Measurements from ENCODE around the gene MACO1.
"Not testable (repeated sequence)": the region's sequence is repeated elsewhere in the genome, so short reads cannot be mapped to it uniquely, and the experiment has no call there.

Gene MACO1

GRCh38 chr1:25500694-25501093 lies 70.0 kb downstream of the MACO1 start:
- no peak for DNase-seq

DNA sequence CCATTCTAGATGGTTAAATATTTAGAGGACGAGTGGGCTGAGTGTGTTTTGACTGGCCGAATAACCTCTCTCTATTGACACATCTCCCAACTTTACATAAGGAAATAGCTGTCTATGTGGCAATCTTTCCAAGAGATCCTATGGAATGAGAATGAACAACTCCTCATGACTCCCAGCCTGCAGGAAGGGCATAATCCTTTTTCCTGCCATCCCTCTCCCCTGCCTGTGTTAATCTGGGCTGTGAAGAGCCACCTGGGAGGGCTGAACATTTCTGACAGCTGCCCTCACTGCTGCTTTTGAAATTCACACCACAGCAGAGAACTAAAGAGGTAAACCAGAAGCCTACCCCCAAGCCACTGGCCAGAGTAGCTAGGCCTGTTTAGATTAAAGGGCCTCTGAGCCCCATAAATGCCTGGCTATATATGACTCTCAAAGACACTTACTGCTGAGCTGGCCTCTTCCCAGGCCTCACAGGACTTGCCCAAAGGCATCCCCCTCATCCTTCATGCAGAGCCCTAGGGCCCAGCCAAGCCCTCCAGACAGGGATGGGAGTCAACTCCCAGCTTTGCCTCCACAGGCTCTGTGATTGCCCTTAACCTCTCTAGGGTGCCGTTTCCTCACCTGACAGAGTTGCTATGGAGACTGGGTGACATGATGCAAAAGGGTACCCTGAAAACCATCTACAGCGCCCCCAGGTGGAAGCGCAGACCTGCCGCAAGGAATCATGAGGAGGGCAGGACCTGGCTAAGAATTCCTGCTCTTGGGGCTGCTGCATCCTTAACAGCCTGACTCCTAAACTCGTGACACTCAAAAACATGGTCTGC lies 70.8 kb downstream of the MACO1 start:
- no peak for DNase-seq

GRCh38 chr1:25502957-25503356 lies 72.3 kb downstream of the MACO1 start:
- no peak for DNase-seq

DNA sequence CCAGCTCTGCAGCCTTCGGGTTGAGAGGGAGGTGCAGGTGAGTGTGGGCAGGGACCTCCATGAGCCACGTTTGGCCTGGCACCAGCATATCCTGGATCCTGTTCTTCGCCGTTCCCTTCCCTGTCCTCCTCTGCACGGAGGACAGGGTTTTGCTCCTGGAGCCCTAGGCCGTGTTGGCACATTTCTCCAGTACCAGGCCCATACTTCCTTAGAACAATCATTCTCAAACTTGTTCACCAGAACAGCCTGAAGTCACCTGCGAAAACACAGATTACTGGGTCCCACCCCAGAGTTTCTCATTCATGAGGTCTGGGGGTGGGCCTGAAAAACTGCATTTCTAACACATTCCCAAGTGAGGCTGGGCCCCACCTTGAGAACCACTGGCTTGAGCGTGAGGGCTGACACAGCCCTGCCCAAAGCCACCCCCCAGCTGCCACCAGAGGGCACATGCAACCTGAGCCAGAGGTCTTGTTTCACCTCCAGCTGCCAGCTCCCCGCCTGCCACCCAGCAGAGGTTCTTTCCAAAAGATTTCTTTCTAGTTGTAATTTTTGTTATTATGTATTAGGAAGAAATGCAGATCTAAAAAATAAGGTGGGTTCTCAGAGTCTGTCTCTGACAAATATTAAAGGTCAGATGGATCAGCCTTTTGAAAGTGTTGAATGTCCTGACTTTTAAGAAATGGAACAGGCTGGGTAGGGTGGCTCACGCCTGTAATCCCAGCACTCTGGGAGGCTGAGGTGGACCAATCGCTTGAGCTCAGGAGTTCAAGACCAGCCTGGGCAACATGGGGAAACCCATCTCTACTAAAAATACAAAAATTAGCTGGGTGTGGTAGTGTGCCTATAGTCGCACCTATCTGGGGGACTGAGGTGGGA lies 73.1 kb downstream of the MACO1 start:
- DNase-seq = peak; percentile 58

GRCh38 chr1:25504706-25505595 lies 74.3 kb downstream of the MACO1 start:
- DNase-seq = no peak

GRCh38 chr1:25505656-25506385 lies 75.1 kb downstream of the MACO1 start:
- no peak for DNase-seq

GRCh38 chr1:25506566-25507463 lies 76.1 kb downstream of the MACO1 start:
- not testable (repeated sequence) for DNase-seq

DNA sequence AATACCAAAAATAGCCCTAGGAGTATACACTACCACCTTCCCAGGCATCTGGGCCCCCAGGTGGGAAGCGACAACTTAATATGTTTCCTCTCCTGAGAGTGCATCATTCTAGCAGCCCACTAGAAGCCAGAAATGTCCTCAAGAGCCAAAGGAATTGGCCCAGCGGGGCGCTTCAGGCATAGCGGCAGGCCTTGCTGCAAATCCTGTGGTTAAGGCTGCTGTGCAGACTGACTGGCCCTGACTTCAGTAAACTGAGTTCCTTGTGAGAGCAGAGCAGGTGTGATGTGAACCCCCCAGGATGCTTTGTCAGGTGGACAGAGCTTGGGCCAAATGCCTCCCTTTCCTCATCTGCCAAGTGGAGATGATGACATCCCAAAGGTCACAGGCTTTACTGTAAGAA lies 83.0 kb downstream of the MACO1 start:
- DNase-seq = no peak

- DNase-seq = no peak
Observed at GRCh38 chr1:25515033-25515432, 84.3 kb downstream of the MACO1 start.

DNA sequence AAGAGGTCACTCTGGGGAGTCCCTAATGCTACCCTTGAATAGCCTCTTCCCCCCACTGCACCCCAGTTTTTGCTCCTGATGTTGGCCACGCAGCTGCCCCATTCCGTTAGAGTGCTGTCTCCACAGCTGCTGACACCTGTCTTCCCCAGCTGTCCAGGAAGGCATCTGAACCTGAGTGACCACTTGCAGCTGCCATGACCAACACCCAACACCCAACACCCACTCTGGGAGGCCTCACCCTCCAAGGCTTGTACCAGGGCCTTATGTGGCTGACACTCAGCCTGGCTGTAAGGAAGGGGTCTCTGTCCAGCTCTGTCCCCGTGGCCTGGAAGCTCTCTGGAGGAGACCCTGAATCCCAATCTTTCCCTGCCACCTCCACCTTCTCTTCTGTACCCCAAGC lies 86.0 kb downstream of the MACO1 start:
- no peak for DNase-seq

GRCh38 chr1:25517476-25518394 lies 87.0 kb downstream of the MACO1 start:
- no peak for DNase-seq

- DNase-seq = no peak
Observed at GRCh38 chr1:25519624-25520023, 88.9 kb downstream of the MACO1 start.

DNA sequence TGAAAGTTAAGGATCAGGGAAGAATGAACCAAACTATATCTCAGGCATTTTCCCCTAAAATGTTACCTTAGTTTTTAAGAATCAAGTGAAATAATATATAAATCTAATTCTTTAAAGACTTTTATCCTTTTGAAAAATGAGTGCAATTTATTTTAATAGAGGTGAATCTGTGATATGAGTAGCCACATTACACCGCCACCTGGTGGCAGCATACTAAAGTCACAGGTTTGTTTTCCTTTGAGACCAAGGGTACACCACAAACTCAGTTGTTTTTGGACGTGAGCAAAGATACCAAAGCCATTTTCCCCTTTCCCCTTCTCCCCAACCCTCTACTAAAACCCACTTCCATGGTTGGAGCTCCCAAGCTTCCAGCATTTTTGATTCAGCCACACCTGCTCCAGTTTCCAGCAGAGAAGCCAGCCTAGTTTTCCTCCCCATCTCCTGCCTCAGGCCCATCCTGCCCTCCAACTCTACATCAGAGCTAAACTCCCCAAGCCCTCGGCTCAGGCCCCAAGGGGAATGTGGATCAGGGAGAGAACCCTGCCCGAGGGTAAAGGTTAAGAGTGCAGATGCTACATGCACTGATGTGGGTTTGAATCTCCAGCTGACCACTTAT lies 89.9 kb downstream of the MACO1 start:
- no peak for DNase-seq

GRCh38 chr1:25522031-25522655 lies 91.4 kb downstream of the MACO1 start:
- DNase-seq = no peak

DNA sequence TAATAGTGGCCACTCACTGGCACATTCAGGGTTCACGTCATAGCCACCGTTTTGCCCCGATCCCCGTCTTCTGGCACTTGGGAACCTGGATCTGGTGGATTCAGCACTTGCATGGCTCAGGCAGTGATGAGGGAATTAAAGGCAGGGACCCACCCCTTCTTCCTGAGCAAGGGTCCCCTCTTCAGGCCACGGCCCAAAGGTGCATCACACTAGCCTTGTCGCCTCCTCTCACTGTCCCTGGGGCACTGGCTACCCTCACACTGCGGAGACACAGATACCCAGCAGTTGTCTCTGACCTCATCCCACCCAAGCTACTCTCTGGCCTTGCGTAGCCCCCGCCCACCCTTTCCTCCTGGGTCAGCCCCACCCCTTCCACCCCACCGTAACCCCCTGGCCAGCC lies 92.8 kb downstream of the MACO1 start:
- peak; percentile 31 for DNase-seq

DNA sequence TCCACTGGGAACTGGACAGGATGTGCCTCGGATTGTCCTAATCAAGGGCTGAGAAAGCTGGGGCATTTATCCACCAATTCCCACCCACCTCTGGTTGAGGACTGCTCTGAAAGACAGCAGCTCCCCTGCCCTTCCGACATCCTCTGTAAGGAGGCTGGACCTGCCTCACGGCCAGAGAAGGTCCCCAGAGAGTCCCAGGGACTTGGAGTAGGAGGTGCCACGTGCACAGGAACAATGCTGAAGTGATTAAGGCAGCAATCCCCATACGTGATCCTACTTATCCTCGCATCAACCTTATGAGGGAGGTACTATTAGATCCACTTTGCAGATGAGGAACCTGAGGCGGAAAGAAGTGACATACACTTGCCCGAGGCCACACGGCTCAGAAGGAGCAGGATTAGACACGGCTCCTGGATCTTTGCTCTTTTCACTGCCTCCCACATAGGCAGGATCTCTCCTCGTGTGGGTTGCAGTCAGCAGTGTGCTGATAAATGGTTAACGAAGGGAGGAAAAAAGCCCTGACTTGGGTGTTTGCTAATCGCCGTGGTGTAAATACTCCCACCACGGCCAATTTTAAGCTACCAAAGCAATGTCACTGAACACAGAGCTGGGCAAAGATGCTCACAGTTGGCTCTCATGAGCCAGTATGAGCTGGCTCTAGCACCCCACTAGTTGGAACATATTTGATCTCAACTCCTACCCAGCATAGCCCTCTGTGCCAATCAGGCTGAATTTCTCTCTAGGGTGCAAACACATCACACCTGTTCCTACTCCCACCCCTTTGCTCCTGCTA lies 94.1 kb downstream of the MACO1 start:
- no peak for DNase-seq

GRCh38 chr1:25525361-25525688 lies 94.6 kb downstream of the MACO1 start:
- DNase-seq = no peak

DNA sequence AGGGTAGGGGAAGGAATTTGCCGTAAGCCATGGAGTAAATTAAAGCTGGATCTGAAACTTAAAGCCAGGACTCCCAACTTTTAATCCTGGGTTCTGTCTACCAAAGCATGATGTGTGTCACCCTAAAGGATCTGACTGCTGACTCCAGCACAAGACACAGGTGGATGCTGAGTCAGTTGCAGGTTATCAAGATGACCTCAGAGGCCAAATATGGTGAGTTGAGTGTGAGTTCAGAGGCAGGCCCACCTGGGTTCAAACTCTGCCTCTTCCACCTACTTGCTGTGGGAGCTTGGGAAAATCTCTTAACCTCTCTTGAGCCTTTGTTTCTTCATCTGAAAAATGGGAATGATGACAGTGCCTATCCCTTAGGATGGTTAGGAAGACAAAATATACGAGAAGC lies 96.1 kb downstream of the MACO1 start:
- DNase-seq = no peak
